Osteoblast (primary cell): ENCODE measurements around the gene AATF. TPM values are rescaled to one million over a fixed set of nuclear protein-coding genes. Genes with fewer than 3 reads are reported as not detected.
A peak's percentile ranks its signal among the peaks of the same experiment; 100 is the strongest.

ENCODE experiments used
- DNase-seq: peaks from one replicate; pipeline ENCODE4 v3.0.0; 2011; ENCODE audit warnings: low spot score, mixed read lengths; ENCODE audit not compliant: insufficient read length; ENCODE audit errors: missing footprints
- H2AFZ ChIP-seq: 2 replicates; pipeline ENCODE4 v1.6.0; 2011; ENCODE audit warnings: mild to moderate bottlenecking, low read length
- H3K27ac ChIP-seq: 2 replicates; pipeline ENCODE4 v1.5.1; 2011; ENCODE audit warnings: mild to moderate bottlenecking, low read depth, low read length, moderate library complexity
- H3K27me3 ChIP-seq: 2 replicates; pipeline ENCODE4 v1.6.0; 2012; ENCODE audit warnings: mild to moderate bottlenecking, control low read depth, inconsistent platforms, low read length, moderate library complexity; ENCODE audit not compliant: insufficient read depth
- H3K36me3 ChIP-seq: 2 replicates; pipeline ENCODE4 v1.5.1; 2011; ENCODE audit warnings: mild to moderate bottlenecking, low read length, control low read depth, moderate library complexity; ENCODE audit not compliant: insufficient read depth
- H3K4me1 ChIP-seq: 2 replicates; pipeline ENCODE4 v1.5.1; 2011; ENCODE audit warnings: mild to moderate bottlenecking, low read length, control low read depth, moderate library complexity; ENCODE audit not compliant: insufficient read depth
- H3K4me2 ChIP-seq: 2 replicates; pipeline ENCODE4 v1.6.0; 2011; ENCODE audit warnings: mild to moderate bottlenecking, low read length; ENCODE audit not compliant: insufficient read depth
- H3K4me3 ChIP-seq: fragments of 200-600 bp; sonication (generic); 3 replicates; pipeline ENCODE4 v1.5.1; 2012; ENCODE audit warnings: mild to moderate bottlenecking, low read length, inconsistent platforms; ENCODE audit not compliant: insufficient read depth
- H3K79me2 ChIP-seq: 2 replicates; pipeline ENCODE4 v1.6.0; 2012; ENCODE audit warnings: mild to moderate bottlenecking, low read length, control low read depth, inconsistent platforms; ENCODE audit not compliant: insufficient read depth
- H3K9me3 ChIP-seq: 2 replicates; pipeline ENCODE4 v1.5.1; 2011; ENCODE audit warnings: low read depth, low read length, control low read depth
- H4K20me1 ChIP-seq: 2 replicates; pipeline ENCODE4 v1.6.0; 2012; ENCODE audit warnings: mild to moderate bottlenecking, low read length, control low read depth; ENCODE audit not compliant: insufficient read depth
- CTCF ChIP-seq: IDR thresholded peaks from 2 replicates; pipeline ENCODE4 v1.5.1; 2011; ENCODE audit warnings: mild to moderate bottlenecking, low read depth, low read length, moderate library complexity; ENCODE audit errors: extremely low read depth
- total RNA-seq: library from RNA; depleted of rRNA; stranded (reverse); fragments of >200 nt; gene quantifications from 2 replicates; pipeline ENCODE4 v1.2.3, GENCODE V29; 2012

Gene AATF
- total RNA-seq, 1 donor = 22.4 TPM

GRCh38 chr17:37043201-37043600 lies 94.4 kb downstream of the AATF start:
- no peaks in the 10 kb centered on the region for H4K20me1 ChIP-seq
- no peaks in the 10 kb centered on the region for H3K27me3 ChIP-seq
- H3K79me2 ChIP-seq = no peaks in the 10 kb centered on the region
- H3K36me3 ChIP-seq = no peaks in the 10 kb centered on the region
- no peak overlapping the region for H3K4me2 ChIP-seq
- H3K4me3 ChIP-seq = no peak overlapping the region
- no peak overlapping the region for H3K27ac ChIP-seq
- DNase-seq = no peak
- peaks cover 4% of the 10 kb centered on the region for H3K4me1 ChIP-seq
- TF ChIP-seq CTCF = no peak
- H2AFZ ChIP-seq = no peak overlapping the region
- H3K9me3 ChIP-seq = no peaks in the 10 kb centered on the region

GRCh38 chr17:37045351-37045922 lies 96.7 kb downstream of the AATF start:
- Histone ChIP-seq H3K36me3 (no peaks in the 10 kb centered on the region), H3K4me1 (peaks cover 4% of the 10 kb centered on the region), H3K27me3 (no peaks in the 10 kb centered on the region), H3K9me3 (no peaks in the 10 kb centered on the region), H3K4me3 (no peak overlapping the region), H2AFZ (no peak overlapping the region), H3K4me2 (no peak overlapping the region), H3K27ac (no peak overlapping the region), H4K20me1 (peaks cover 3% of the 10 kb centered on the region), H3K79me2 (no peaks in the 10 kb centered on the region)
- no peak for TF ChIP-seq CTCF
- DNase-seq = peak; percentile 30

GRCh38 chr17:37047631-37048104 lies 98.9 kb downstream of the AATF start:
- H3K4me3 ChIP-seq = no peak overlapping the region
- no peak overlapping the region for H2AFZ ChIP-seq
- no peak overlapping the region for H3K4me2 ChIP-seq
- H3K79me2 ChIP-seq = no peaks in the 10 kb centered on the region
- H3K4me1 ChIP-seq = peaks cover 4% of the 10 kb centered on the region
- H4K20me1 ChIP-seq = peaks cover 5% of the 10 kb centered on the region
- no peaks in the 10 kb centered on the region for H3K36me3 ChIP-seq
- no peak overlapping the region for H3K27ac ChIP-seq
- no peaks in the 10 kb centered on the region for H3K9me3 ChIP-seq
- peak; percentile 95 for TF ChIP-seq CTCF
- DNase-seq = peak; percentile 83
- H3K27me3 ChIP-seq = no peaks in the 10 kb centered on the region

GRCh38 chr17:37048811-37049210 lies 100.1 kb downstream of the AATF start:
- Histone ChIP-seq H3K9me3 (no peaks in the 10 kb centered on the region), H3K27ac (no peak overlapping the region)

More at GRCh38 chr17:37048811-37049210, 100.1 kb downstream of the AATF start:
- Histone ChIP-seq H3K4me3 (no peak overlapping the region), H3K27me3 (no peaks in the 10 kb centered on the region), H3K4me2 (no peak overlapping the region), H2AFZ (no peak overlapping the region), H3K79me2 (no peaks in the 10 kb centered on the region), H3K36me3 (no peaks in the 10 kb centered on the region), H3K4me1 (no peaks in the 10 kb centered on the region), H4K20me1 (peaks cover 5% of the 10 kb centered on the region)
- TF ChIP-seq CTCF = no peak
- no peak for DNase-seq
